Measurements from ENCODE around the gene ADAMTSL5. TPM values are rescaled to one million over a fixed set of nuclear protein-coding genes. Genes with fewer than 3 reads are reported as not detected.

The ADAMTSL5 gene
- total RNA-seq, 2 donors from 2014 or later, result 4.1 to 4.8 TPM

GRCh38 chr19:1467215-1467489, 45.7 kb downstream of the ADAMTSL5 start:
- no peak overlapping the region for H3K27ac ChIP-seq (ENCODE audit: low read depth, low read length)
- no peaks in the 10 kb centered on the region for H3K9me3 ChIP-seq (ENCODE audit: control insufficient read depth, low read length)
- DNase-seq, result no peak
- peaks cover 67% of the 10 kb centered on the region for H3K27me3 Mint-ChIP-seq (ENCODE audit: insufficient read depth)
- 5 to 10% methylated on average over 4 to 36 of the region's 36 CpGs for WGBS, 2 experiments (ENCODE audit: insufficient coverage in 1 of 2, insufficient read length in 1 of 2)
- H3K27ac Mint-ChIP-seq, result no peak overlapping the region
- no peaks in the 10 kb centered on the region for H3K36me3 Mint-ChIP-seq (ENCODE audit: low read depth)
- H3K4me3 Mint-ChIP-seq, result no peak overlapping the region
- peaks cover 12% of the 10 kb centered on the region for H3K4me1 ChIP-seq (ENCODE audit: control insufficient read depth, insufficient read depth, low read length)
- H3K4me1 Mint-ChIP-seq, result no peaks in the 10 kb centered on the region
- no peak overlapping the region for H3K9ac ChIP-seq (ENCODE audit: extremely low read depth, low read length, poor library complexity, severe bottlenecking)
- no peaks in the 10 kb centered on the region for H3K9me3 Mint-ChIP-seq
- no peaks in the 10 kb centered on the region for H3K36me3 ChIP-seq (ENCODE audit: control insufficient read depth, insufficient read depth, low read length)
- no peak overlapping the region for H3K4me3 ChIP-seq (ENCODE audit: low read length)
- TF ChIP-seq, protein P1, sequence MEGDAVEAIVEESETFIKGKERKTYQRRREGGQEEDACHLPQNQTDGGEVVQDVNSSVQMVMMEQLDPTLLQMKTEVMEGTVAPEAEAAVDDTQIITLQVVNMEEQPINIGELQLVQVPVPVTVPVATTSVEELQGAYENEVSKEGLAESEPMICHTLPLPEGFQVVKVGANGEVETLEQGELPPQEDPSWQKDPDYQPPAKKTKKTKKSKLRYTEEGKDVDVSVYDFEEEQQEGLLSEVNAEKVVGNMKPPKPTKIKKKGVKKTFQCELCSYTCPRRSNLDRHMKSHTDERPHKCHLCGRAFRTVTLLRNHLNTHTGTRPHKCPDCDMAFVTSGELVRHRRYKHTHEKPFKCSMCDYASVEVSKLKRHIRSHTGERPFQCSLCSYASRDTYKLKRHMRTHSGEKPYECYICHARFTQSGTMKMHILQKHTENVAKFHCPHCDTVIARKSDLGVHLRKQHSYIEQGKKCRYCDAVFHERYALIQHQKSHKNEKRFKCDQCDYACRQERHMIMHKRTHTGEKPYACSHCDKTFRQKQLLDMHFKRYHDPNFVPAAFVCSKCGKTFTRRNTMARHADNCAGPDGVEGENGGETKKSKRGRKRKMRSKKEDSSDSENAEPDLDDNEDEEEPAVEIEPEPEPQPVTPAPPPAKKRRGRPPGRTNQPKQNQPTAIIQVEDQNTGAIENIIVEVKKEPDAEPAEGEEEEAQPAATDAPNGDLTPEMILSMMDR (conservative IDR thresholded peaks at IDR 0.05), result no peak
- peaks cover 89% of the 10 kb centered on the region for H3K27me3 ChIP-seq (ENCODE audit: control insufficient read depth, insufficient read depth, low read length, poor library complexity, severe bottlenecking)

DNA sequence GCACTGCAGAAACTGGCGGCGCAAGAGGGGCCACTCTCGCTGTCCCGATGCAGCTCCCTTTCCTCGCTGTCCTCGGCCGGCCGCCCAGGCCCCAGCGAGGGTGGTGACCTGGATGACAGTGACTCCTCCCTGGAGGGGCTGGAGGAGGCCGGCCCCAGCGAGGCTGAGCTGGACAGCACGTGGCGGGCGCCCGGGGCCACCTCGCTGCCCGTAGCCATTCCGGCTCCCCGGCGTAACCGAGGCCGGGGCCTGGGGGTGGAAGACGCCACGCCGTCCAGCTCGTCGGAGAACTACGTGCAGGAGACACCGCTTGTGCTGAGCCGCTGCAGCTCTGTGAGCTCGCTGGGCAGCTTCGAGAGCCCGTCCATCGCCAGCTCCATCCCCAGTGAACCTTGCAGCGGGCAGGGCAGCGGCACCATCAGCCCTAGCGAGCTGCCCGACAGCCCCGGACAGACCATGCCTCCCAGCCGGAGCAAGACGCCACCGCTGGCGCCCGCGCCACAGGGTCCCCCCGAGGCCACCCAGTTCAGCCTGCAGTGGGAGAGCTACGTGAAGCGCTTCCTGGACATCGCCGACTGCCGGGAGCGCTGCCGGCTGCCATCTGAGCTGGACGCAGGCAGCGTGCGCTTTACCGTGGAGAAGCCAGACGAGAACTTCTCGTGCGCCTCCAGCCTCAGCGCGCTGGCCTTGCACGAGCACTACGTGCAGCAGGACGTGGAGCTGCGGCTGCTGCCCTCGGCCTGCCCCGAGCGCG, 46.2 kb downstream of the ADAMTSL5 start:
- 15 to 17% methylated on average over 31 to 70 of the region's 70 CpGs for WGBS, 2 experiments (ENCODE audit: insufficient coverage in 1 of 2, insufficient read length in 1 of 2)
- no peak overlapping the region for H3K4me3 ChIP-seq (ENCODE audit: low read length)
- Mint-ChIP-seq H3K27ac (no peak overlapping the region), H3K27me3 (ENCODE audit: insufficient read depth) (peaks cover 62% of the 10 kb centered on the region), H3K4me1 (no peaks in the 10 kb centered on the region), H3K36me3 (ENCODE audit: low read depth) (no peaks in the 10 kb centered on the region), H3K9me3 (no peaks in the 10 kb centered on the region), H3K4me3 (no peak overlapping the region)
- H3K27me3 ChIP-seq (ENCODE audit: control insufficient read depth, insufficient read depth, low read length, poor library complexity, severe bottlenecking), result peaks cover 84% of the 10 kb centered on the region
- no peaks in the 10 kb centered on the region for H3K9me3 ChIP-seq (ENCODE audit: control insufficient read depth, low read length)
- TF ChIP-seq, protein P1 (conservative IDR thresholded peaks at IDR 0.05), result no peak
- H3K4me1 ChIP-seq (ENCODE audit: control insufficient read depth, insufficient read depth, low read length), result peaks cover 12% of the 10 kb centered on the region
- no peaks in the 10 kb centered on the region for H3K36me3 ChIP-seq (ENCODE audit: control insufficient read depth, insufficient read depth, low read length)
- no peak for DNase-seq
- no peak overlapping the region for H3K27ac ChIP-seq (ENCODE audit: low read depth, low read length)
- no peak overlapping the region for H3K9ac ChIP-seq (ENCODE audit: extremely low read depth, low read length, poor library complexity, severe bottlenecking)

- no peak for DNase-seq
- H3K27ac ChIP-seq (ENCODE audit: low read depth, low read length), result no peak overlapping the region
- no peak overlapping the region for H3K4me3 ChIP-seq (ENCODE audit: low read length)
- H3K27me3 ChIP-seq (ENCODE audit: control insufficient read depth, insufficient read depth, low read length, poor library complexity, severe bottlenecking), result peaks cover 78% of the 10 kb centered on the region
- Mint-ChIP-seq H3K9me3 (no peaks in the 10 kb centered on the region), H3K4me1 (no peaks in the 10 kb centered on the region), H3K36me3 (ENCODE audit: low read depth) (no peaks in the 10 kb centered on the region), H3K27ac (no peak overlapping the region), H3K27me3 (ENCODE audit: insufficient read depth) (peaks cover 60% of the 10 kb centered on the region), H3K4me3 (no peak overlapping the region)
- peaks cover 10% of the 10 kb centered on the region for H3K4me1 ChIP-seq (ENCODE audit: control insufficient read depth, insufficient read depth, low read length)
- no peaks in the 10 kb centered on the region for H3K36me3 ChIP-seq (ENCODE audit: control insufficient read depth, insufficient read depth, low read length)
- TF ChIP-seq, protein P1 (conservative IDR thresholded peaks at IDR 0.05), result no peak
- 34 to 36% methylated on average over 13 to 41 of the region's 41 CpGs for WGBS, 2 experiments (ENCODE audit: insufficient coverage in 1 of 2, insufficient read length in 1 of 2)
- no peaks in the 10 kb centered on the region for H3K9me3 ChIP-seq (ENCODE audit: control insufficient read depth, low read length)
- H3K9ac ChIP-seq (ENCODE audit: extremely low read depth, low read length, poor library complexity, severe bottlenecking), result no peak overlapping the region
Measured at GRCh38 chr19:1466018-1466460, 46.8 kb downstream of the ADAMTSL5 start.
